Neural progenitor cell (in vitro differentiated cells): ENCODE results near the gene EXOC4.
"Not testable (repeated sequence)": the region's sequence is repeated elsewhere in the genome, so short reads cannot be mapped to it uniquely, and the experiment has no call there.

Experiments
- CTCF ChIP-seq: fragments of 200-600 bp; sonication (generic); IDR thresholded peaks from 2 replicates; pipeline ENCODE4 v1.5.1; 2017; ENCODE audit warnings: antibody characterized with exemption, mild to moderate bottlenecking
- EZH2 ChIP-seq: fragments of 200-600 bp; sonication (generic); IDR thresholded peaks from 2 replicates; pipeline ENCODE4 v1.6.1; 2017; ENCODE audit warnings: antibody characterized with exemption, mild to moderate bottlenecking, moderate library complexity

DNA sequence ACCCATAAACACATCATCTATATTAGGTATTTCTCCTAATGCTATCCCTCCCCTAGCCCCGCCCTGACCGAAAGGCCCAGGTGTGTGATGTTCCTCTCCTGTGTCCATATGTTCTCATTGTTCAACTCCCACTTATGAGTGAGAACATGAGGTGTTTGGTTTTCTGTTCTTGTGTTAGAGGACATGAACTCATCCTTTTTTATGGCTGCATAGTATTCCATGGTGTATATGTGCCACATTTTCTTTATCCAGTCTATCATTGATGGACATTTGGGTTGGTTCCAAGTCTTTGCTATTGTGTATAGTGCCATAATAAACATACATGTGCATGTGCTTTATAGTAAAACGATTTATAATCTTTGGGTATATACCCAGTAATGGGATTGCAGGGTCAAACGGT, 68.5 kb downstream of the EXOC4 start:
- not testable (repeated sequence) for TF ChIP-seq CTCF, EZH2
